HEK293 (cell line): ENCODE results near the gene FLNA.

ENCODE experiments used
- CTCF ChIA-PET: fragments of 350-600 bp; formaldehyde crosslinking; extraction: SDS; loops from one replicate; lab custom pipeline; 2021; ENCODE audit warnings: antibody characterized with exemption; lab: Yijun Ruan, JAX
- POLR2A ChIA-PET: fragments of 300-600 bp; formaldehyde crosslinking; extraction: SDS; loops from one replicate; lab custom pipeline; 2020; ENCODE audit warnings: antibody characterized with exemption, inconsistent platforms; lab: Yijun Ruan, JAX
- H3K27ac ChIP-seq: fragments of 200-500 bp; sonication (Bioruptor generic); 2 replicates; pipeline ENCODE4 v1.5.1; 2014; ENCODE audit warnings: low read depth, low read length, control low read depth, inconsistent platforms; ENCODE audit errors: extremely low read depth
- H3K36me3 ChIP-seq, 2 experiments: fragments of 200-500 bp in 1 of 2; sonication (Bioruptor generic) in 1 of 2; 1 replicate in 1 of 2; 2 replicates in 1 of 2; pipeline ENCODE4 v1.5.1; 2014 to 2017; ENCODE audit warnings: inconsistent platforms in 2 of 2, low read length in 2 of 2; ENCODE audit not compliant: control insufficient read depth in 2 of 2, insufficient read depth in 1 of 2
- H3K4me1 ChIP-seq: fragments of 200-500 bp; sonication (Bioruptor generic); 2 replicates; pipeline ENCODE4 v1.5.1; 2014; ENCODE audit warnings: mild to moderate bottlenecking, low read length, inconsistent platforms; ENCODE audit not compliant: control insufficient read depth, insufficient read depth
- H3K4me3 ChIP-seq: 2 replicates; pipeline ENCODE4 v1.5.1; 2011; ENCODE audit warnings: low read depth, mild to moderate bottlenecking, control low read depth, low read length, moderate library complexity
- H3K9me3 ChIP-seq: fragments of 200-500 bp; sonication (Bioruptor generic); 2 replicates; pipeline ENCODE4 v1.5.1; 2014; ENCODE audit warnings: low read depth, low read length, inconsistent platforms; ENCODE audit not compliant: control insufficient read depth, insufficient read depth
- BCL11B ChIP-seq: fragments of 450-650 bp; formaldehyde crosslinking; IDR thresholded peaks from 2 replicates; pipeline ENCODE4 v1.5.1; 2016; ENCODE audit warnings: low read depth, missing biosample characterization, missing genetic modification characterization
- GLI2 ChIP-seq: fragments of 450-650 bp; formaldehyde crosslinking; IDR thresholded peaks from 2 replicates; pipeline ENCODE4; 2017; ENCODE audit warnings: missing biosample characterization, missing genetic modification characterization, low read depth, borderline replicate concordance
- KLF8 ChIP-seq: fragments of 450-650 bp; formaldehyde crosslinking; IDR thresholded peaks from 2 replicates; pipeline ENCODE4 v1.5.1; 2016; ENCODE audit warnings: missing biosample characterization, missing genetic modification characterization
- RBAK ChIP-seq: fragments of 450-650 bp; formaldehyde crosslinking; IDR thresholded peaks from 2 replicates; pipeline ENCODE4 v1.5.1; 2016; ENCODE audit warnings: missing biosample characterization, missing genetic modification characterization
- WT1 ChIP-seq: fragments of 450-650 bp; formaldehyde crosslinking; IDR thresholded peaks from 2 replicates; pipeline ENCODE4 v1.5.1; 2016; ENCODE audit warnings: missing biosample characterization, missing genetic modification characterization
- ZBTB8A ChIP-seq: fragments of 450-650 bp; formaldehyde crosslinking; IDR thresholded peaks from 2 replicates; pipeline ENCODE4 v1.5.1; 2016; ENCODE audit warnings: missing biosample characterization, missing genetic modification characterization
- ZNF112 ChIP-seq: fragments of 450-650 bp; formaldehyde crosslinking; IDR thresholded peaks from 2 replicates; pipeline ENCODE4 v1.5.0; 2017; ENCODE audit warnings: missing biosample characterization, missing genetic modification characterization
- ZNF138 ChIP-seq: fragments of 450-650 bp; formaldehyde crosslinking; IDR thresholded peaks from 2 replicates; pipeline ENCODE4 v1.5.1; 2016; ENCODE audit warnings: missing biosample characterization, missing genetic modification characterization, borderline replicate concordance
- ZNF140 ChIP-seq: fragments of 450-650 bp; formaldehyde crosslinking; IDR thresholded peaks from 2 replicates; pipeline ENCODE4 v1.5.1; 2016; ENCODE audit warnings: missing biosample characterization, missing genetic modification characterization
- ZNF155 ChIP-seq: fragments of 450-650 bp; formaldehyde crosslinking; IDR thresholded peaks from 2 replicates; pipeline ENCODE4 v1.5.1; 2016; ENCODE audit warnings: missing biosample characterization, missing genetic modification characterization
- ZNF157 ChIP-seq: fragments of 450-650 bp; formaldehyde crosslinking; IDR thresholded peaks from 2 replicates; pipeline ENCODE4 v1.5.1; 2016; ENCODE audit warnings: missing biosample characterization, missing genetic modification characterization
- ZNF221 ChIP-seq: fragments of 450-650 bp; formaldehyde crosslinking; IDR thresholded peaks from 2 replicates; pipeline ENCODE4 v1.5.1; 2017; ENCODE audit warnings: missing biosample characterization, missing genetic modification characterization, borderline replicate concordance
- ZNF423 ChIP-seq: fragments of 450-650 bp; formaldehyde crosslinking; IDR thresholded peaks from 2 replicates; pipeline ENCODE4 v1.5.1; 2016; ENCODE audit warnings: missing biosample characterization, missing genetic modification characterization
- ZNF544 ChIP-seq: fragments of 450-650 bp; formaldehyde crosslinking; IDR thresholded peaks from 2 replicates; pipeline ENCODE4 v1.5.0; 2017; ENCODE audit warnings: missing biosample characterization, missing genetic modification characterization
- ZNF555 ChIP-seq: fragments of 450-650 bp; formaldehyde crosslinking; conservative IDR thresholded peaks from 2 replicates; pipeline ENCODE4 v1.5.1; 2017; ENCODE audit warnings: missing biosample characterization, mild to moderate bottlenecking, missing genetic modification characterization, inconsistent platforms
- ZNF654 ChIP-seq: fragments of 450-650 bp; formaldehyde crosslinking; IDR thresholded peaks from 2 replicates; pipeline ENCODE4 v1.5.1; 2016; ENCODE audit warnings: low read depth, missing biosample characterization, missing genetic modification characterization
- ZNF843 ChIP-seq: fragments of 450-650 bp; formaldehyde crosslinking; IDR thresholded peaks from 2 replicates; pipeline ENCODE4 v1.5.1; 2016; ENCODE audit warnings: missing biosample characterization, missing genetic modification characterization
- ZSCAN23 ChIP-seq: fragments of 450-650 bp; formaldehyde crosslinking; IDR thresholded peaks from 2 replicates; pipeline ENCODE4 v1.5.1; 2016; ENCODE audit warnings: missing biosample characterization, missing genetic modification characterization
- TF ChIP-seq, protein P1 (sequence below): fragments of 450-650 bp; formaldehyde crosslinking; IDR thresholded peaks from 2 replicates; pipeline ENCODE4 v1.5.1; 2017; ENCODE audit warnings: missing biosample characterization, missing genetic modification characterization
- TF ChIP-seq, protein P2 (sequence below): fragments of 450-650 bp; formaldehyde crosslinking; IDR thresholded peaks from 2 replicates; pipeline ENCODE4 v1.5.1; 2017; ENCODE audit warnings: missing biosample characterization, missing genetic modification characterization
- TF ChIP-seq, protein P3 (sequence below): fragments of 450-650 bp; IDR thresholded peaks from 2 replicates; pipeline ENCODE4 v1.5.1; 2018; ENCODE audit warnings: missing biosample characterization, mild to moderate bottlenecking, missing genetic modification characterization
- TF ChIP-seq, protein P4 (sequence below): fragments of 450-650 bp; formaldehyde crosslinking; IDR thresholded peaks from 2 replicates; pipeline ENCODE4 v1.5.1; 2016; ENCODE audit warnings: missing biosample characterization, missing genetic modification characterization
- TF ChIP-seq, protein P5 (sequence below): fragments of 450-650 bp; formaldehyde crosslinking; IDR thresholded peaks from 2 replicates; pipeline ENCODE4 v1.5.1; 2016; ENCODE audit warnings: missing biosample characterization, missing genetic modification characterization, borderline replicate concordance

Gene FLNA

DNA sequence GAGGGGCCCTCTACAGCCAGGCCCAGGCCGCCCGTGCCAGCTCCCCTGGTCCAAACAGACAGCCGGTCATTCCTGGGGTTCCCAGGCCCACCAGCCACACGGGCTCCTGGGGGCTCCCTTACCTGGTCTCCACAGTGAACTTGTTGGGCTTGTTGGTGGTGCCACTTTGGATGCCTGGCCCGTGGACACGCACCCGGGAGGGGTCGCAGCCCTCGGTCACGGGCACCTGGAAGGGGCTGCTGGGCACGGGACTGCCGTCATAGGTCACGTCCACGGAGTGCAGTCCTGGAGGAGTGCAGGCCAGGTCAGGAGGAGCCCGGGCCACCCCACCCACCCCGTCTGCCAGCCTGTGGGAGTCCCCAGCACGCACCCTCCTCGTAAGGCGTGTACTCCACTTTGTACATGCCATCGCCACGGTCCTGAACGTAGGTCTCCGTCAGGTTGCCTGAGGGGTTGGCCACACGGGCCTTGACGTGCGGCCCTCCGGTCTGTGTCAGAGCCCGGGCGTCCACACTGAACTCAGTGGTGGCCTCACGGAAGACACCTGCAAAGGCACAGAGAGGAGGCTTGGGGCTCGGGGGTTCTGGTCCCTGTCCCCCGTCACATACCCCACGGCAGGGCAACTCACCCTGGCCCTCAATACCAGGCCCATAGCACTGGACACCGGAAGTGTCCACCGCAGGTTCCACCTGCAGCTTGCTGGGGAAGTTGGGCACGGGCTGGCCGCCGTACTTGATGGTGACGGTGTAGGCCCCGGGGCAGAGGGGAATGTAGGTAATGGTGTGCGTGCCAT is 14.9 kb downstream of the FLNA start (continued):
- TF ChIP-seq, protein P1, sequence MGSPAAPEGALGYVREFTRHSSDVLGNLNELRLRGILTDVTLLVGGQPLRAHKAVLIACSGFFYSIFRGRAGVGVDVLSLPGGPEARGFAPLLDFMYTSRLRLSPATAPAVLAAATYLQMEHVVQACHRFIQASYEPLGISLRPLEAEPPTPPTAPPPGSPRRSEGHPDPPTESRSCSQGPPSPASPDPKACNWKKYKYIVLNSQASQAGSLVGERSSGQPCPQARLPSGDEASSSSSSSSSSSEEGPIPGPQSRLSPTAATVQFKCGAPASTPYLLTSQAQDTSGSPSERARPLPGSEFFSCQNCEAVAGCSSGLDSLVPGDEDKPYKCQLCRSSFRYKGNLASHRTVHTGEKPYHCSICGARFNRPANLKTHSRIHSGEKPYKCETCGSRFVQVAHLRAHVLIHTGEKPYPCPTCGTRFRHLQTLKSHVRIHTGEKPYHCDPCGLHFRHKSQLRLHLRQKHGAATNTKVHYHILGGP, result no peak
- TF ChIP-seq ZNF654 (tag by site-specific recombination) (no peak), ZNF140 (tag by site-specific recombination) (no peak), GLI2 (tag by site-specific recombination) (no peak)
- TF ChIP-seq, protein P2, sequence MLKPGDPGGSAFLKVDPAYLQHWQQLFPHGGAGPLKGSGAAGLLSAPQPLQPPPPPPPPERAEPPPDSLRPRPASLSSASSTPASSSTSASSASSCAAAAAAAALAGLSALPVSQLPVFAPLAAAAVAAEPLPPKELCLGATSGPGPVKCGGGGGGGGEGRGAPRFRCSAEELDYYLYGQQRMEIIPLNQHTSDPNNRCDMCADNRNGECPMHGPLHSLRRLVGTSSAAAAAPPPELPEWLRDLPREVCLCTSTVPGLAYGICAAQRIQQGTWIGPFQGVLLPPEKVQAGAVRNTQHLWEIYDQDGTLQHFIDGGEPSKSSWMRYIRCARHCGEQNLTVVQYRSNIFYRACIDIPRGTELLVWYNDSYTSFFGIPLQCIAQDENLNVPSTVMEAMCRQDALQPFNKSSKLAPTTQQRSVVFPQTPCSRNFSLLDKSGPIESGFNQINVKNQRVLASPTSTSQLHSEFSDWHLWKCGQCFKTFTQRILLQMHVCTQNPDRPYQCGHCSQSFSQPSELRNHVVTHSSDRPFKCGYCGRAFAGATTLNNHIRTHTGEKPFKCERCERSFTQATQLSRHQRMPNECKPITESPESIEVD, result no peak

DNA sequence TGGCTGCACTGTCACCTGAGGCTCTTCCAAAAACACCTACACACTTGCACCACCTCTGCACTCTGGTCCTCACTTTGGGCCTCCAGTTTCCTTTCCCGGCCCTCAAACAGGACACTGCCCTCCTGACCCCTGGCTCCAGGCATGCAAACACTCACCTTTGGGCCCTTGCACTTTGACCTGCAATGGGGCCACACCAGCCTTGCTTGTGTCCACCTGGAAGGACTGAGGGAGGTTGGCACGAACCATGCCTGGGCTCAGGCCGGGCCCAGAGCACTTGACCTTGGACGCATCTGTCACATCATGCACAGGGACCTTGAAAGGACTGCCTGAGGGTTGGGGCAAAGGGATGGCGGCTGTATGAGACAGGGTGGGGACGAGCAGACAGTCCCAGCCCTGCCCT is 15.6 kb downstream of the FLNA start:
- no peaks in the 10 kb centered on the region for H3K9me3 ChIP-seq
- no peaks in the 10 kb centered on the region for H3K4me1 ChIP-seq
- TF ChIP-seq RBAK (tag by site-specific recombination) (no peak), BCL11B (tag by site-specific recombination) (peak; percentile 68; the same call in 1 of the 2 replicates)
- H3K36me3 ChIP-seq, result peaks cover 13 to 96% of the 10 kb centered on the region in 2 experiments; a peak in 2 of 3 replicates
- no peak overlapping the region for H3K4me3 ChIP-seq
- ChIA-PET POLR2A (interaction anchor here (1.6 to 3.4 kb wide), 4 partner anchors 10 to 33 kb away, joined by 3 to 26 read pairs (median 8); no protein-coding TSS in a partner anchor), CTCF (no interaction called here)
- H3K27ac ChIP-seq, result no peak overlapping the region

DNA sequence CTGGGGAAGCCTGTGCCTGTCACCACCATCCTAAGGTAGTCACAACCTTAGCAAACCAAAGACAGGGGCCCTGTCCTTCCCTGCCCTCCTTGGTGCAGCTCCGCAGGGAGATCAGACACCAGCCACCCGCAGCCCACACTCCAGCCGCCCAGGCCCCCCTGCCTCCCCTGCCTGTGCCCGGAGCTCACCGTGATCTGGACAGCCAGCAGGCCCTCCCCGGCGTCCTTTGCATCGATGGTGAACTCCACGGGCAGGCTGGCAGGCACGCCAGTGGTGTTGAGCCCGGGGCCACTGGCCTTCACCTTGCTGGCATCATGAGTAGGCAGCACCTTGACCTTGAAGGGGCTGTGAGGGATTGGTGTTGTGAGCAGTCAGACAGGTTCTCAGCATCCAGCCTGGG is 16.4 kb downstream of the FLNA start:
- Histone ChIP-seq H3K36me3 (peaks cover 11 to 98% of the 10 kb centered on the region in 2 experiments; a peak in 2 of 3 replicates), H3K4me3 (no peak overlapping the region), H3K9me3 (no peaks in the 10 kb centered on the region), H3K4me1 (no peaks in the 10 kb centered on the region), H3K27ac (no peak overlapping the region)
- ChIA-PET POLR2A (interaction anchor here (1.6 to 3.4 kb wide), 3 partner anchors 9 to 33 kb away, joined by 3 to 26 read pairs (median 12); no protein-coding TSS in a partner anchor), CTCF (interaction anchor here (0.6 kb wide), 1 partner anchor 170 kb away, joined by 3 read pairs; no protein-coding TSS in a partner anchor)
- no peak for TF ChIP-seq ZNF157 (tag by site-specific recombination)
- TF ChIP-seq ZBTB8A (tag by site-specific recombination), result no peak
- TF ChIP-seq ZNF555 (tag by site-specific recombination), result no peak
- TF ChIP-seq ZNF138 (tag by site-specific recombination), result no peak
- TF ChIP-seq ZNF843, result no peak
- no peak for TF ChIP-seq ZNF423 (tag by site-specific recombination)
- no peak for TF ChIP-seq ZNF155 (tag by site-specific recombination)
- TF ChIP-seq ZSCAN23 (tag by site-specific recombination), result no peak
- no peak for TF ChIP-seq ZNF544 (tag by site-specific recombination)
- TF ChIP-seq, protein P3, sequence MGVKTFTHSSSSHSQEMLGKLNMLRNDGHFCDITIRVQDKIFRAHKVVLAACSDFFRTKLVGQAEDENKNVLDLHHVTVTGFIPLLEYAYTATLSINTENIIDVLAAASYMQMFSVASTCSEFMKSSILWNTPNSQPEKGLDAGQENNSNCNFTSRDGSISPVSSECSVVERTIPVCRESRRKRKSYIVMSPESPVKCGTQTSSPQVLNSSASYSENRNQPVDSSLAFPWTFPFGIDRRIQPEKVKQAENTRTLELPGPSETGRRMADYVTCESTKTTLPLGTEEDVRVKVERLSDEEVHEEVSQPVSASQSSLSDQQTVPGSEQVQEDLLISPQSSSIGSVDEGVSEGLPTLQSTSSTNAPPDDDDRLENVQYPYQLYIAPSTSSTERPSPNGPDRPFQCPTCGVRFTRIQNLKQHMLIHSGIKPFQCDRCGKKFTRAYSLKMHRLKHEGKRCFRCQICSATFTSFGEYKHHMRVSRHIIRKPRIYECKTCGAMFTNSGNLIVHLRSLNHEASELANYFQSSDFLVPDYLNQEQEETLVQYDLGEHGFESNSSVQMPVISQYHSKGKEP (tag by site-specific recombination), result no peak
- no peak for TF ChIP-seq ZNF221
- TF ChIP-seq GLI2 (tag by site-specific recombination), result no peak
- TF ChIP-seq, protein P4, sequence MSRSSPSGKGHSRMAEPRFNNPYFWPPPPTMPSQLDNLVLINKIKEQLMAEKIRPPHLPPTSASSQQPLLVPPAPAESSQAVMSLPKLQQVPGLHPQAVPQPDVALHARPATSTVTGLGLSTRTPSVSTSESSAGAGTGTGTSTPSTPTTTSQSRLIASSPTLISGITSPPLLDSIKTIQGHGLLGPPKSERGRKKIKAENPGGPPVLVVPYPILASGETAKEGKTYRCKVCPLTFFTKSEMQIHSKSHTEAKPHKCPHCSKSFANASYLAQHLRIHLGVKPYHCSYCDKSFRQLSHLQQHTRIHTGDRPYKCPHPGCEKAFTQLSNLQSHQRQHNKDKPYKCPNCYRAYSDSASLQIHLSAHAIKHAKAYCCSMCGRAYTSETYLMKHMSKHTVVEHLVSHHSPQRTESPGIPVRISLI (tag by site-specific recombination), result no peak
- no peak for TF ChIP-seq KLF8
- TF ChIP-seq WT1, result no peak
- TF ChIP-seq, protein P5, sequence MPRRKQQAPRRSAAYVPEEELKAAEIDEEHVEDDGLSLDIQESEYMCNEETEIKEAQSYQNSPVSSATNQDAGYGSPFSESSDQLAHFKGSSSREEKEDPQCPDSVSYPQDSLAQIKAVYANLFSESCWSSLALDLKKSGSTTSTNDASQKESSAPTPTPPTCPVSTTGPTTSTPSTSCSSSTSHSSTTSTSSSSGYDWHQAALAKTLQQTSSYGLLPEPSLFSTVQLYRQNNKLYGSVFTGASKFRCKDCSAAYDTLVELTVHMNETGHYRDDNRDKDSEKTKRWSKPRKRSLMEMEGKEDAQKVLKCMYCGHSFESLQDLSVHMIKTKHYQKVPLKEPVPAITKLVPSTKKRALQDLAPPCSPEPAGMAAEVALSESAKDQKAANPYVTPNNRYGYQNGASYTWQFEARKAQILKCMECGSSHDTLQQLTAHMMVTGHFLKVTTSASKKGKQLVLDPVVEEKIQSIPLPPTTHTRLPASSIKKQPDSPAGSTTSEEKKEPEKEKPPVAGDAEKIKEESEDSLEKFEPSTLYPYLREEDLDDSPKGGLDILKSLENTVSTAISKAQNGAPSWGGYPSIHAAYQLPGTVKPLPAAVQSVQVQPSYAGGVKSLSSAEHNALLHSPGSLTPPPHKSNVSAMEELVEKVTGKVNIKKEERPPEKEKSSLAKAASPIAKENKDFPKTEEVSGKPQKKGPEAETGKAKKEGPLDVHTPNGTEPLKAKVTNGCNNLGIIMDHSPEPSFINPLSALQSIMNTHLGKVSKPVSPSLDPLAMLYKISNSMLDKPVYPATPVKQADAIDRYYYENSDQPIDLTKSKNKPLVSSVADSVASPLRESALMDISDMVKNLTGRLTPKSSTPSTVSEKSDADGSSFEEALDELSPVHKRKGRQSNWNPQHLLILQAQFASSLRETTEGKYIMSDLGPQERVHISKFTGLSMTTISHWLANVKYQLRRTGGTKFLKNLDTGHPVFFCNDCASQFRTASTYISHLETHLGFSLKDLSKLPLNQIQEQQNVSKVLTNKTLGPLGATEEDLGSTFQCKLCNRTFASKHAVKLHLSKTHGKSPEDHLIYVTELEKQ (tag by site-specific recombination), result no peak
- no peak for TF ChIP-seq ZNF112 (tag by site-specific recombination)
